Stimulated activated CD4-positive, alpha-beta T cell treated with anti-CD3 and anti-CD28 coated beads, Interleukin-2, amount 100 ng/mL, for 4 hours (primary cell): ENCODE data around the gene PLXNA2.

Experiments
- DNase-seq: peaks from one replicate; pipeline ENCODE4 v3.0.0-alpha.2; 2020; ENCODE audit warnings: low read depth

Gene PLXNA2

DNA sequence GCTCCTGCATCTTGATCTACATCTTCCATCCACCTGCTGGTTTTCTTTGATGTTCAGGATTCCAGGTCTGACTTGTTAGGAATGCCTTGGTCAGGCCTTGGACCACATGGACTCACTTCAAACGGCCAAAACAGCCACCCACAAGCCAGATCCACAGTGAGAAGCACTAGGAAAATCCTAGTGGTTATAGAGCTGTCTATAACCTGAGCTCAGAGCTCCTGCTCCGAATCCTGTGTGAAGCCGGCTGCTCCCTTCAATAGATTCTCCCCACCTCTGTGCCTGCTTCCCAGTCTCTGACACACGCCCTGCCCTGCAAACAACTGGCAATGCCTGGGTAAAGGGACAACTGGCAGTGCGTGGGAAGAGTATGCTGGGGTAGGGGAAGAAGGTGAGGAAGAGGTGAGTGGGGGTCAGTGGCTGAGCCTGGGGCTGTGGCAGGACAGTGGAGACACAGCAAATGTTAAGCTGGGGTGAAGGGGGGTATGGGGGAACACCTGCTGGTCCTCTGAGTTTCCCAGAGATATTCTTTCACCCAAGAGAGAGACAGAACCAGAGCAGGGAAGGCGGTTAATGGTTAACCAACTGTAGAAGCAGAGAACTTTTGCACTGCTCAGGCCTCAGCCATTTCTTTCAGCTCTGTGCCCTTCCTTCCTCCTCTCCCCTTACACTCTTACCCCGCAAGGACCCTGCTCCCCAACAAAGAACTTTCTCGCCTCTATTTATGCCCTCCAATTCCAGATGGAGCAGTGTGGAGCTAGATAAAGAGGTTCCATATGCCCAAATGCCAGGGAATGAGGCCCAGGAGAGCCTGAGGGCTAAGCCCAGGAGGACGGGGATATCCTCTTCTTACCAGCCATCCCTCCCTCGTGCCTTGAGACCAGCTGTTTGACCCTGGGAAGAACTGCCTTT lies 4.5 kb downstream of the PLXNA2 start:
- DNase-seq: no peak

DNA sequence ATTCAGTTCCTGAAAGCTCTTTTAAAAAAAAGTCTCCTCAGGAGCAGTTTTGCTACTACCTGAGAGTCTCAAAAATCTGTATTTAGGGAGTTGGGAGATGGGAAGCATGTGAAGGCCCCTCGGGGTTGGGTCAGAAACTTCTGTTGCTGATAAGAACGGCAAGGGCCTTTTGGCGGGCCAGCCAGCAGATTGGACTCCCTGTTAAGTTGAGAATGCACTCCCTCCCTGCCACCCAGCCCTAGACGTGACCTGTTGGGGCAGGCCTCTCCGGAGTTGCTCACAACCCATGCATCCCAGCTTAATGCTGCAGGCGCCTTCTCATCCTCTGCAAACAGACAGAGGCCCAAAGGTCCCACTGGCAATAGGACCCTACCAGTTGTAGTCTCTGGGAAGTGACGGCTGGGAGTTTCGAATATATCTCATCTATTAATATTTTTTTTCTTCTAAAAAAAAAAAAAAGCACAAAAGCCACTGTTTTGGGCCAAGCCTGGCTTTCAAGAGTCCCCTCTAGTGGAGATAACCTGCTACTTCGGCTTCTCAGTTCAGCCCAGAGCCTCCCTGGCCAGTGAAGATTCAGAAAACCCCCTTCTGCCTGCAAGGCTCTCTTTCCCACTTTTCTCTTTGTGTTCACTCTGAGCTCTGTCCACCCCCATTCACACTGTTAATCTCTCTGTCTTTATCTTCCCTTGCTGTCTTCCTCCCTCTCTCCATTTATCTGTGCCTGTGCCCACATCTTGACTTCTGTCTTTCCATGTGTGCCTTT lies 5.3 kb downstream of the PLXNA2 start:
- no peak for DNase-seq

DNA sequence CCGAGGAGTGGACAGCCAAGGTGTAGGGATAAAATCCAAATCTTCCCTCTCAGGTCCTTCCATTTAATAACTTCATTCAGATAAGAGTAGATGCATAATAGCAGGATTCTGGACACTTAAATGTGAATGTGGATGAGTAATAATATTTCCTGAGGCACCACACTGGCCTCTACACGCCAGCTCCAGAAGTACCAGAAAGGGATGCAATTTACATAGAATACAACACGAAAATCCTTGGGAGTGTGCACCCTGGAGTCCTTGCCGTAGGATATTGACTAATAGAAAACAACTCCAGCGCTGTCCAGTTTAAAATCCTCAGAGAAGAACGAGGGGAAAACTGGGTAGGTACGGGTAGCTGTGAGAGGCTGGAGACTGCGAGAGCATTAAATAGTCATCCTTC lies 6.9 kb downstream of the PLXNA2 start:
- DNase-seq: no peak

DNA sequence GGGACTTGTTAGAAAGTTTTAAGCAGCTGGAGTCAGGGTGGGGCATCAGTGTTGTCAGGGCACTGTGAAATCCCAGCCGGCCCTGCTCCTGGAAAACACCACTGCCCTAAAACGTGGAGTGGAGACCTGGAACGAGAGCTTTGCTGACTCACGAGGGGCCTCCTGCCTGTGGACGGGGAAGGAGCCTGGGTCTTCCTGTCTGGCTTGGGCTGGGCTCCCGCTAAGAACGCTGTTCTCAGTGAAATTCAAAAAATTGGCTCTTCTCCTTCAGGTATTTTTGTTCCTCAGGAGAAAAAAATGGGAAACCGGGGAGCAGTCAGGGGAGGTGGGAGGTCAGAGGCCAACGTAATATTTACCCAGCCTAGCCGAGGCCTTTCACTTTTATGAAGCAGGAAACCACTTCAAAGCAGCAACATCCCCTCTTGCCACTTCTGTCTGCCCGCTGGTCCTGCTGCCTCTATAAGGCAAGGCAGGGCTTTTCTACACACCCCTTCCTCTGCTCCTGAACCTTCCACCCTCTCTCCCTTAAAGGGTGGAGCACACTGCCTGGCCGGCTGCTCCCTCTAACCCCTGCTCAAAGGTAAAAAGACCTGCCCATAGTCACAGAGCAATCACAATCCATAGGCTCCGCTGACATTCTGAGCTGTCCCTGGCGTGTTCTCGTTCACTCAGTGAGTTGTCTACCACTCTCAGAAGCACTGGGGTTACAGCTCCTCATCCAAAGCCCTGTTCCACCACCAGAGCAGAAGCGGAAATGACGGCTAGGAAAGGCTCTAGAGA lies 8.0 kb downstream of the PLXNA2 start:
- no peak for DNase-seq

DNA sequence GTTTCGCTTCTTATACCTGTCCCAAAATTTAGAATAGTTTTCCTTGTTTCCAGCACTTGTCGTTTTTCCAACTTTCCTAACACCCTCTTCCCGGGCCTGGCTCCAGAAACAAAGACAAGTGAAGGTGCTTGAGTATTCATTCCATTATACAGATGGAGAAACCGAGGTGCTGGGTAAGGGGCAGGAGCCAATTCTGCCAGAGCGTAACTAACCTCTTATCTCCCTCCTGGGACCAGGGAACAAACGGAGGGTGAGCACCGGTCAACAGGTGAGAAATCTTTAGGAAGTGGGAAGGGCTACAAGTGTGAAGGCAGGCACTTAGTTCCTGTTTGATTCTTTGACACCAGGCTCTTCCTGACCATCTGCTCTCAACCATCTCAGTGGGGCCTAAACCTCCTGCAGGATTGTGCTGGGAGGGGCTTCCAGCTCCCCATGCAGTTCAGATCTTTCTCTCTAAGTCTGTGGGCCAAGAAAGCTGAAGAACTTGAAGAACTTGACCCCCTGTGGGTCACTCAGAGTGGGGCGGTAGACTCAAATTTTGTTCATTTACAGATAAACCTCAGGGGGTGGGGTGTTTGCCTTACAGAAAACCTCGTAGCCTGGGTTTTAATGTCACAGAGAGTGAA lies 8.7 kb downstream of the PLXNA2 start:
- DNase-seq: no peak

DNA sequence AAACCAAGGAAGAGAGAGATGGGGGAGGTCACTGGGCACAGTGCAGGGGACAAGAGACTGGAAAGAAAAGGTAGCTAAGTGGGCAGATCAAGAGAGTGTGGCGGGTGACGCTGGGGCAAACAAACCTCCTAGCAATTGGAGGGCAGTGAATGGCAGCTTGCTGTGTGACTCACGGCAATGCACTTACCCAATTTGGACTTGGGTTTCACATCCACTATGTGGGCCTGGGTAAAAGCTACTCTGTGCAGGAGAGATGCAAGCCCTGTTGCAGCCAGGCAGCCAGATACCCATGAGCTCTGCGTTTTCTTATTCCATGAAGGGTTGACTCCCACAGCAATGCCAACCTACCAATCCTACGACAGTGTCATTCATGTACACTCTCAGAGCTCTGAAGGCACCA lies 9.5 kb downstream of the PLXNA2 start:
- no peak for DNase-seq

DNA sequence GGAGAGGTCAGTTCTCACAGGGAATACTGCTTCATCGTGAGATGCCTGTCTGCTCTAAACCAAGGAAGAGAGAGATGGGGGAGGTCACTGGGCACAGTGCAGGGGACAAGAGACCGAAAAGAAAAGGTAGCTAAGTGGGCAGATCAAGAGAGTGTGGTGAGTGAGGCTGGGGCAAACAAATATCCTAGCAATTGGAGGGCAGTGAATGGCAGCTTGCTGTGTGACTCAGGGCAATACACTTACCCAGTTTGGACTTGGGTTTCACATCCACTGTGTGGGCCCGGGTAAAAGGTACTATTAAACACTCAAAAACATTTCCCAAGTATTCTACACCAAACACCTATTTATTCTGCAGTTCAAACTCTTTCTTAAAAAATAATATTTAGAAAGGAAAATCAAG lies 10.2 kb downstream of the PLXNA2 start:
- DNase-seq: no peak

DNA sequence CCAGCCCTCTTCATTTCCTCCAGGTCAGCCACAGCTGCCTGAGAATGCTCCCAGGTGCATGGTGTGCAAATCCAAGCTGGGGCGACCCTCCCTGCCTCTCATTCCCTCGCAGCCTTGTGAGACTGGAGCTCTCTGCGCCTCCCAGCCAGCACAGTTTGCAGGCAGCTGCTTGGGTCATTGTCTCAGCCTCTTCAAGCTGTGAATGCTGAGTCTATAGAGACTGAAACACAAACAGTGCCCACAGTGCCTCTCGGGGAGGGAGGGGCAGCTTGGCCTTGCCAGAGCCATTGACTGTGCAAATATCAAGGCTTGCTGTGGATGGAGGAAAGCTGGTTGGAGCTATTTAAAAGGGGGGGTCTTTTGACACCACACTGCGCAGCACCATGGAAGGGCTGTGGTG lies 10.6 kb downstream of the PLXNA2 start:
- no peak for DNase-seq

DNA sequence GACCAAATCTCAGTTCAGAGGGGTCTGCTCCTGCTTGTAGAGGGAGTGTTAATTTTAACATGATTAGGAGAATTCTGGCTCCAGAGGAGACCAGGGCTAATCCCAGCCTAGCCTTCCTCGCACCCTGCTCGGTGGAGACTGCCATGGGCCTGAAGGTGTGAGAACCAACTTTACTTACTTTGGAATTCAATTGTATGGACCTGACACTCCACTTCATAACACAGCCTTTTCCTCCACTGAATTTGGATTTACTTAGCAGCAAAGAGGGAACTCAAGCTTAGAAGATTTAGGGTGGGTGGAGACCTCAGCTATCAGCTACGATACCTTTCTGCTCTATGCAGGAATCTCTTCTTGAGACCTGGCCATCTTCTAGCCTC lies 11.5 kb downstream of the PLXNA2 start:
- DNase-seq: no peak

DNA sequence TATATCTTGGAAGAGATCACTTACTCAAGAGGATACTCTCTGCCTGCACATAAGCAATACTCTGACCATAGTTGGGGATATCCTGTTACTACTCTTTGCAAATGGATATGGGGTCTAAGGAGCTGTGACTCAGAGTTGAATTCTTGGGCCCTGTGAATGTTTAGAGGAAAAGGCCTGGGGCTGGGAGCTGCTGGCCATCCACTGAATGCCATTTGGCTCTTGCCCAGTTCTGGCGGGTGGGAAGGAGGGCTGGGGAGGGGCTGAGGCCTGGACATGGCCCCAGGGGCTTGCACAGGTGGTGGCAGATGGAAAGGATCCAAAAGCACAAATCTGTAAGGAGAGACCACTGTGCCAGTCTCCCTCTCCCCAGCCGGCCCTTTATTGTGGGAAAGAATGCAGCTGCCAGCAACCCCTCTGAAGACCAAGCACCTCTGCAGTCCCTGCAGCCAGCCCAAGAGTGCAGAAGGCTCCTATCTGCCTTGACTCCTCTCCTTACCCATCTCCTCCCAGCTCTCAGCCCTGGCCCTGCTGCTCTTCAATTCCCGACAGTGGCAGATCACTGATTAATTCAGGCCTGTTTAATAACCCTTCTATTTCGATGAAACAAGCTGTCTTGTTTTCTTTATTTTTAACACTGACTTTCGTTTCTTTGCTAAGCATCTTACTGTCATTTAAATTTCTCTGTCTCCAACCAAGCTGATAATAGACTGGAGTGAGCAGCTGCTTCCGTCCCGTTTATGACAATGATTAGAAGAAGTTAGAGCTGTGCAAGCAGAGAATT lies 12.1 kb downstream of the PLXNA2 start:
- no peak for DNase-seq

DNA sequence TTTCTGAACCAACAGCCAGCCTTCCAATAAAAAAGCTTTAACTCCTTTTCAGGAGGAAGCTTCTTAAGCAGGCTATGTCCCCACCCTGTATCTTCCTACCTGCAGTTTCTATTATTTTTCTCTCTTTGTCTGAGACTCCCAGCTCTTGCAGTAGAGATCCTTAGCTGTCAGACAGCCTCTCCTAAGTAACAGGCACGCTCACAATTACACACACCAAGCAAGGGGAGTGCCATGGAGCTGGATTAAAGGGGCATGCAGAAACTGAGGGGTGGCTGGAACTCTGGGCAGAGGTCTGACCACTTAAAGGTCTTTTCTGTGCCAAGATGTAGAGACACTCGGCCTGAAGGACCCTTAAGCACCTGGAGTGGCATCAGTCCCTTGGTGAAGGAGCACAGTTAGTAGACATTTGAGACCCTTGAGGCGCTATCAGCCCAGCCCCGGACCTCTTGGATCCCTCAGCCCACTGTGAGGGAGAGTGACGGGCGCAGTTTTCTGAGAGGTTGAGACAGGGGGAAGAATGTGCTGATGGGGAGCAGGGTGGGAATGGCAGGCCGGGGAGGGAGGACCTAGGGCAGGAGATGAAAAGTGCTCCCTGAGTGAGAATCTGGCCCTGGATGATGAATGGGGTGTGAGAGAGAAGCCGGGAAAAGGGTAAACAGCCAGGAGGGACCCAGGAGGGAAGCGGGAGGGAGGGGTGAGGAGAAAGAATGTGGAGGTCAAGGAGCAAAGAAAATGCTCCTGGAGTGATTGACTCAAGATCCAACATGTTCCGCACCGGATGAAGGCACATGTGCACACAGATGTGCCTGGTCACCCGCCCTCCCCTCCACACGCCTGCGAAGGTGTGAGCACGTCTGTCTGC lies 13.3 kb downstream of the PLXNA2 start:
- DNase-seq: no peak

DNA sequence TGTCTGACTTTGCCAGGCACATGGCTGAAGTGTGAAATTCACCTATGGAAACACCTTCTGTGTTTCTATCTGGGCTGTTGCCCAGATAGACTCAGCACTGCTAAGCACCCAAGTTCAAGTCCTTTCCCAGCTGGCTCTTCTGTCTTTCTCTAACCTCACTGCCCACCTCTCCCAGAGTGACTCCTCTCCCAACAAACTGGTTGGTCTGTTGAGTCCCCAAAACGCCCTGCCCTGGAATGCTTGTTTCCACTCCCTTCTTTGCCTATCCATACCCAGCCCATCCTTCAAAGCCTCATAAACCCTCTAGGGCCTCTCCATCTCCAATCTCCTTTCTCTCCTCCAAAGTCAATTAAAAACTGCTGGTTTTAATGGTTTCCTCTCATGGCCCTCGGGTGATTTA lies 15.6 kb downstream of the PLXNA2 start:
- DNase-seq: no peak

DNA sequence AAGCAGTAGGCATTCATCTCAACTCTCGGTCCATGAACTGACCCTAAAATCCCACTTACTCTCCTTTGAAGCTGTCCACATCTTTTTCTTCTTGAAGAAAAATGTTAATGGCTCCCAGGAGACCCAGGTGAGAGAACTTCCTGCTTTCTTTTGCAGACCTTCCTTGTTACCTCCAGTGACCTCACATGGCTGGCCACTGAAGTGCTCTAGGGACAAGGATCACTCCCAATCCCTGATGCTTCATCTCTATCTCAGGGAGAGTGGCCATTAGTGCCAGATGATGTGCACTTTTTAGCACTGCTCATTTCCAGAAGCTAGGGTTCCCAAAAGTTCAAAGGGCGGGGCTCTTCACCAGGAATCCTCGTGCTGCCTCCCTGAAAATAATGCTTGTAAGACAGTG lies 16.2 kb downstream of the PLXNA2 start:
- no peak for DNase-seq

DNA sequence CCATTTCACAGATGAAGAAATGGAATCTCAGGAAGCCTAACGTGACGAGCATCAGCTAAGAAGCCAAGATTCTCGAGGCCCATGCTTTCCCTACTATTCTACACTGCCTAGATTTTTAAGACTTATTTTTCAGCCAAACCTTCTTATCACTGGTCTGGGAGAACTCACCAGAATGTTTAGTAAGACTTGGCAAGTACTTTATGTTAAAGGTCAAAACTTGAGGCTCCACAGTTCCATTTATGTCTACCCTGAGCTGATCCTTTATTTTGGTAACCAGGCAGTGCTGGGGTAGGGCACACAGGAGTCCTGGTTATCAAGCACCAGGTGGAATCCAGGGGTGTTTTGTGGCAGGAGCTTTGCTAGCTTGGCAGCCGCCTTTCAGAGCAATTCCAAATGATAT lies 16.8 kb downstream of the PLXNA2 start:
- no peak for DNase-seq

DNA sequence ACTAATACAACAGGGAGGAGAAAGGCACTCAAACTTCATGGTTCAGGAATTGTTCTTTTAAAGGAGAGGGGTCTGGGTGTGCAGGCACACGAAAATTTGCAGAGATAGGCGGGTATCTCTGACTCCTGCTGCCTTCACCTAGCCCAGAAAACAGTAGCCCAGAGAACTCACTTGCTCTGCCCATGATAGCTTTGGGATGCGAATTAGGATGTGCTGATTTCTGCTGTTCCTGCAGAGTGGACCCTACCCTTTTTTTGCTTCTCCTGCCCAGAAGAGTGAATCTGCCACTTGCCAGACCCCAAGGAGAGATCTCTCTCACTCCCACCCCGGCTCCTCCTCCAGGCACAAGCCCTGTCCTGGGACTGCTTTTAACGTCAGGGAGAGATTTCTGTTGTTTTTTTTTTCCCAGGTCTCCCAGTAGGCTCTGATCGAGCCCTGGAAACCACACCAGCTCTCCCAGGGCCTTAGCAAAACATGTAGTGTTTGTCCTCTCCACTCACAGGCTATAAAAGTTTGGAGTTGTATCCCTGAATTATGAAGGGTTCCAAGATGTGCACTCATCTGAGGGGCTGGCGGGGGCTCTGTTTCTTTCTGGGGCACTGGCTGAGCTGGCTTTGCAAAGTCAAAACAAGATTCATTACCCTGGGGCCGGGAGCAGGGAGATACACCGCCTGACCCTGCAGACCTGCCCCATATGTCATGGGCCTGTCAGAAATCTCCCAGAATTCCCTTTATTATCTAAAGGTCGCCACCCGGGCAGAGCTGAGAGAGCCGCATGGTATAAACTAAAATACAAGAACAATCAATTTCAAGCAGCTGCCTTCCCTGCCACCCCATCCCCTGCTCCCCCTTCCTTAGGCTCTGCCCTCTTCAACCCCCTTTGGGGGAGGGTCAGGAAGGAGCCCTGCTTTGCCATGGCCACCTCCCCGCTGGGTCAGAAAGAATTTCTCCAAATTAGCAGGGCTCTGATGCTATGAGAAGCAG lies 17.9 kb downstream of the PLXNA2 start:
- no peak for DNase-seq

DNA sequence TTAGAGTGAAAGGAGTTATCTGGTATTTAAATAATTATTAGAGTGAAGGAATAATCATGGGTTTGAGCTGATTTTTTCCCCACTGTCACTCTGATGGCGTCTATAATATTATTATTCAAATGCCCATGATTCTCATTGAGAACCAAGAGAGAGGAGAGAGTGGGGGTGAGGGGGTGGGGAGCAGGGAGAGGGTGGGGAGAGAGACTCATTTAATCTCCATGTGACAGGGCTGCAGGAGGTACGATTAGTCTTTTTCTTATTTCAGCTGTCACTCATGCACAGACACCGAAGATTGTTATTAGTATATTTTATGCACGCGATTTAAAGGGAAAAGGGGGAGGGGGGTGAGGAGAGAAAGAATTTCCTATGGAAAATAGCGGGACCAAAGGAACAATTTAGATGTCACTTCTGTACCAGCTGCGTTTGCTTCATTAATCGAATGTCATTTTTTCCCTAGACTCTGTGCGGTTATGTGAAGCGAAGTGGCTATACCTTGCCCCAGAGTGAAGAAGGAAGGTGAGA lies 19.9 kb downstream of the PLXNA2 start:
- DNase-seq: no peak

DNA sequence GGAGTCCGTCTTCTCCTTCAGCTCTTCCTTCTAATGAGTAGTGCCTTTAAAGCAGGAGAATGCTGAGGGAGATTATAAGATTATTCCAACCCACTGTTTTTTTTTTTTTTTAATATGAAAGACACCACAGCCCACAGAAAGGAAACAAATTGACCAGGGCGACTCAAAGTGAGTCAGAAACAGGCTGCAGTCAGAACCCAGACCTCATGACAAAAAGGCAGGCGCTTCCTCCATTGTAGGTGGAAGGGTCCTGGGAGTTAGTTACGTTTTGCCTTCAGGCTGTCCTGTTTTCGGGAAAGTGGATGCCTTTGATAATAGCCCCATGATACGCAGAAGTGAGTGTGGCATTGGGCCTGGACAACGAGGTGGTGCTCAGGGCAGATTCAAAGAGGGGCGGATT lies 21.0 kb downstream of the PLXNA2 start:
- DNase-seq: no peak

DNA sequence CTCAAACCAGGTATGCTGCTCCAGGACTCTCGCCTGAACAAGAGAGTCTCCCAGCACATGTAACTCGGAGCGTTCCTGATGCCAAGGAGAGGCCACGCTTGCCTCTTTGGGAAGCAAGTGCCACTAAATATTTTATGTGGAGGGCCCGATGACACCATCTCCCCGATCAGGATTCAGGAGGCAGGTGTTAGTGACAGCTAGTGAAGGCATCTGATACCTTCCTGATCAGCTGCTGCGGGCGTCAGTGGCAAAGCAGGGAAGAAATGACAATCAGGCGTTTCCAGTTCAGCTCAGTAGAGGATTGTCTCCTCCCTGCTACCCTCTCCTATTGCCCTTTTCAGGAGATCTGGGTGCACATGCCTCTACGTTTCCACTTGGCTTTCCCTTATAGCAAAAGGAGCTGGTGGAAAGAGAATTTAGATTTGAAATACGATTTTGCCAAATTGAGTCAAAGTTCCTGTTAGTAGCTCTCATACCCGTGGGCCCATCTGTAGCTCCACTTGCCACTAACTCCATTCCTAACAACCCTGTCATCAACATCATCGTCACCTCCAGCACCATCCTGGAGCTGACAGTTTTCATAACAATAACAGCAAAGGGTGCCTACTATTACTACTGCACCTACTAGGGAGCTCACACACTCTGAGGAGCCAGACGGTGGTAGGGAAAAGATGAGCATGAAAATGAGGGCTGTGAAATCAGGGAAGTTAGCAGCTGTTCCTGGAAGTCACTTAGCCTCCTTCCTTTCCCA lies 21.6 kb downstream of the PLXNA2 start:
- DNase-seq: no peak
